Transverse colon (tissue), 4 donors: ENCODE measurements around the gene NBEA. TPM values are rescaled to one million over a fixed set of nuclear protein-coding genes. Genes with fewer than 3 reads are reported as not detected.
"Not testable (repeated sequence)": the region's sequence is repeated elsewhere in the genome, so short reads cannot be mapped to it uniquely, and the experiment has no call there.

Experiments
- DNase-seq: peaks from one replicate; pipeline ENCODE4 v3.0.0-alpha.2; 2019
- H3K27ac ChIP-seq, 4 donors: fragments of 200-600 bp; sonication (generic); 2 replicates each; pipeline ENCODE4 v1.5.1; 2016 to 2018; ENCODE audit warnings: inconsistent platforms in 4 of 4
- H3K27me3 ChIP-seq: fragments of 200-600 bp; sonication (generic); 2 replicates; pipeline ENCODE4 v1.5.1; 2017; ENCODE audit warnings: inconsistent platforms
- H3K36me3 ChIP-seq, 4 donors: fragments of 200-600 bp; sonication (generic); 2 replicates each; pipeline ENCODE4 v1.5.1; 2017 to 2019; ENCODE audit warnings: inconsistent platforms in 4 of 4
- H3K4me1 ChIP-seq, 4 donors: fragments of 200-600 bp; sonication (generic); 2 replicates each; pipeline ENCODE4 v1.5.1; 2017 to 2020; ENCODE audit warnings: inconsistent platforms in 4 of 4
- H3K4me3 ChIP-seq, 4 donors: fragments of 200-600 bp; sonication (generic); 1 replicate in 1 of 4; 2 replicates in 3 of 4; pipeline versions ENCODE4 v1.5.1 to v1.6.1; 2017 to 2019; ENCODE audit warnings: inconsistent platforms in 4 of 4
- H3K9me3 ChIP-seq, 2 donors: fragments of 200-600 bp; sonication (generic); 2 replicates each; pipeline ENCODE4 v1.5.1; 2017 to 2019; ENCODE audit warnings: inconsistent platforms in 2 of 2
- EP300 ChIP-seq: sonication (generic); formaldehyde crosslinking; IDR thresholded peaks from one replicate; pipeline ENCODE4 v1.6.1; 2017; ENCODE audit warnings: antibody characterized with exemption, low read depth
- POLR2A ChIP-seq: fragments of 450-650 bp; IDR thresholded peaks from one replicate; pipeline ENCODE4 v1.6.1; 2016; ENCODE audit warnings: antibody characterized with exemption, mild to moderate bottlenecking, moderate library complexity
- POLR2AphosphoS5 ChIP-seq, 3 donors: sonication (generic); formaldehyde crosslinking; IDR thresholded peaks; one replicate each; pipeline ENCODE4 v1.6.1; 2016; ENCODE audit warnings: antibody characterized with exemption in 3 of 3
- WGBS, 2 donors: methylation state at CpG; one replicate each; pipeline ENCODE4 v1.1.5; 2018; ENCODE audit warnings: low coverage in 1 of 2; 5-methylcytosine and 5-hydroxymethylcytosine counted together
- in situ Hi-C, 4 donors: fragments of 200-750 bp; cut with MboI; loops; one replicate each; pipeline versions ENCODE4 v1.15.0 to v1.15.1; 2017; ENCODE audit warnings: low sequenced_read_pairs in 3 of 4, low pct_ligation_motif_present in 1 of 4, low pct_unique_long_range_greater_than_20kb in 1 of 4
- intact Hi-C: fragments of 100-400 bp; cut with DNase I; formaldehyde crosslinking; loops from one replicate; pipeline ENCODE4 v1.15.1; 2023; ENCODE audit warnings: low total_unique reads
- total RNA-seq, 4 donors: library from RNA; depleted of rRNA; stranded (reverse); fragments of >200 nt; gene quantifications; one replicate each; pipeline ENCODE4 v1.1.0, GENCODE V29; 2016
- TF ChIP-seq, protein P1 (sequence below), 5 experiments: fragments of 200-600 bp in 3 of 5; fragments of 450-650 bp in 2 of 5; sonication (generic) in 3 of 5; IDR thresholded peaks; 1 replicate in 2 of 5; 2 replicates in 3 of 5; pipeline ENCODE4 v1.5.1; 2016 to 2017; ENCODE audit warnings: antibody characterized with exemption in 5 of 5, inconsistent platforms in 3 of 5, mild to moderate bottlenecking in 2 of 5, moderate library complexity in 1 of 5

Gene NBEA
- total RNA-seq, 4 donors from 2014 or later = 8.2 to 21.1 (median 12.5) TPM

DNA sequence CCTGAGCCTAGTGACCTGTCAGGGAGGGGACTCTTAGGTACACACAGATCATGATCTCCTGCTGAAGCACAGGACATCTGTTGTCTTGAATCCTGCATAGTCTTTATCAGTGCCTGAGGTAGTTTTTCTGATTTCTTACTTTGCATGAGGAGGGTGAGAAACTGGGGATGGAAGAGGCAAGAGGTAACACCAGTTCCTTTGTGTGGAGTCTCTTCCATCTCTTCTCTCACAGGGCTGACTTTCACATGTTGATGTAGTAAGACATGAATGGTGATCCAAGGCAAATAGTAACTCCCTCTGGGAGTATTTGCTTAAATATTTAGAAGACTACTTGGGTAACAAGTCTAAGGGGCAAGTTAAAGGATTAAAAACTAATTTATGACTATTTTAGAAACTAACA is 9.5 kb downstream of the NBEA start:
- no peak for DNase-seq
- H3K4me1 ChIP-seq = no peaks in the 10 kb centered on the region
- H3K9me3 ChIP-seq = no peaks in the 10 kb centered on the region
- no peak overlapping the region for H3K4me3 ChIP-seq
- no peaks in the 10 kb centered on the region for H3K36me3 ChIP-seq
- in situ Hi-C loops (no loop called here), intact Hi-C loops (no loop called here)
- H3K27ac ChIP-seq = no peak overlapping the region
- H3K27me3 ChIP-seq = no peaks in the 10 kb centered on the region
- TF ChIP-seq POLR2A (no peak), EP300 (no peak), POLR2AphosphoS5 (IDR thresholded peaks at IDR 0.05) (no peak)
- TF ChIP-seq, protein P1, sequence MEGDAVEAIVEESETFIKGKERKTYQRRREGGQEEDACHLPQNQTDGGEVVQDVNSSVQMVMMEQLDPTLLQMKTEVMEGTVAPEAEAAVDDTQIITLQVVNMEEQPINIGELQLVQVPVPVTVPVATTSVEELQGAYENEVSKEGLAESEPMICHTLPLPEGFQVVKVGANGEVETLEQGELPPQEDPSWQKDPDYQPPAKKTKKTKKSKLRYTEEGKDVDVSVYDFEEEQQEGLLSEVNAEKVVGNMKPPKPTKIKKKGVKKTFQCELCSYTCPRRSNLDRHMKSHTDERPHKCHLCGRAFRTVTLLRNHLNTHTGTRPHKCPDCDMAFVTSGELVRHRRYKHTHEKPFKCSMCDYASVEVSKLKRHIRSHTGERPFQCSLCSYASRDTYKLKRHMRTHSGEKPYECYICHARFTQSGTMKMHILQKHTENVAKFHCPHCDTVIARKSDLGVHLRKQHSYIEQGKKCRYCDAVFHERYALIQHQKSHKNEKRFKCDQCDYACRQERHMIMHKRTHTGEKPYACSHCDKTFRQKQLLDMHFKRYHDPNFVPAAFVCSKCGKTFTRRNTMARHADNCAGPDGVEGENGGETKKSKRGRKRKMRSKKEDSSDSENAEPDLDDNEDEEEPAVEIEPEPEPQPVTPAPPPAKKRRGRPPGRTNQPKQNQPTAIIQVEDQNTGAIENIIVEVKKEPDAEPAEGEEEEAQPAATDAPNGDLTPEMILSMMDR (IDR thresholded peaks at IDR 0.05) = no peak

GRCh38 chr13:34959489-34959888 is 17.4 kb downstream of the NBEA start:
- in situ Hi-C loops = no loop called here
- no peak for DNase-seq
- 77 to 93% methylated on average over 1 of the region's 1 CpG for WGBS, 2 donors

GRCh38 chr13:34964558-34964957 is 22.5 kb downstream of the NBEA start:
- Histone ChIP-seq H3K27ac (no peak overlapping the region), H3K9me3 (no peaks in the 10 kb centered on the region), H3K27me3 (no peaks in the 10 kb centered on the region), H3K4me1 (peaks cover 0 to 10% (median 2%) of the 10 kb centered on the region in 4 donors), H3K36me3 (no peaks in the 10 kb centered on the region), H3K4me3 (no peak overlapping the region)
- TF ChIP-seq POLR2AphosphoS5 (IDR thresholded peaks at IDR 0.05) = no peak
- TF ChIP-seq EP300 = no peak
- no peak for TF ChIP-seq POLR2A
- TF ChIP-seq, protein P1 (IDR thresholded peaks at IDR 0.05) = no peak
- intact Hi-C loops (no loop called here), in situ Hi-C loops (no loop called here)
- 88 to 93% methylated on average over 3 to 4 of the region's 4 CpGs for WGBS, 2 donors
- no peak for DNase-seq

More at GRCh38 chr13:34959489-34959888, 17.4 kb downstream of the NBEA start:
- Histone ChIP-seq H3K27me3 (no peaks in the 10 kb centered on the region), H3K36me3 (no peaks in the 10 kb centered on the region), H3K27ac (no peak overlapping the region), H3K9me3 (no peaks in the 10 kb centered on the region), H3K4me1 (no peaks in the 10 kb centered on the region), H3K4me3 (no peak overlapping the region)
- intact Hi-C loops = no loop called here
- TF ChIP-seq EP300 (no peak), POLR2A (no peak), POLR2AphosphoS5 (IDR thresholded peaks at IDR 0.05) (no peak)
- TF ChIP-seq, protein P1 (IDR thresholded peaks at IDR 0.05) = no peak

DNA sequence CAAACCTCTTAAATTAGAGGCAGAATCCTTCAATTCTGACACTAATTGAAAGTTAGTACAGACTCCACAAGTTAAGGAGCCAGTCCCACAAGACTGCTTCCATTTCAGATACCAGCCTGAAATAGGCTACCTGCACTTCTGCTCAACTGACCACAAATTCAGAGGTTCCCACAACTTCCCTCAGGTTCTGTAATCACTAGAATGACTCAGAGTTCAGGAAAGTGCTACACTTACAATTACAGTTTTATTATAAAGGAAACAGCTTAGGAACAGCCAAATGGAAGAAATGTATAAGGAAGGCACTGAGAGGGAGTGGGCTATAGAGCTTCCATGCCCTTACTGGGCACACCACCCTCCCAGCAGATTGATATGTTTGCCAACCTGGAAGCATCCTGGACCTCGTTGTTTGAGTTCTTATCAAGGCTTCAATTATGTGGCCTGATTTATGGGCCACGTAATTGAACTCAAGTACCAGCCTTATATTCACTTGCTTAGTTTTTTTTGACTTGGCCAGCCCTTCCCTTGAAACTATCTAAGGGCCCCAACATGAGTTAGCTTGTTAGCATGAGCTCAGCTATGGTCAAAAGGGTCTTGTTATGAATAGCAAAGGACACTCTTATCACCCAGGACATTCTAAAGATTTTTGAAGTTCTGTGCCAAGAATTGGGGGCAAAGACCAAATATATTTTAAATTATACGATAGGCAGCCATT is 25.9 kb downstream of the NBEA start:
- H3K4me3 ChIP-seq = no peak overlapping the region

GRCh38 chr13:34969539-34969938 is 27.5 kb downstream of the NBEA start:
- H3K4me1 ChIP-seq, DNase-seq, H3K27ac ChIP-seq, H3K27me3 ChIP-seq, intact Hi-C loops, H3K36me3 ChIP-seq, H3K4me3 ChIP-seq, in situ Hi-C loops: not testable (repeated sequence)
- H3K9me3 ChIP-seq = peaks cover 8 to 11% of the 10 kb centered on the region in 2 donors
- WGBS, 2 donors = 83 to 89% methylated on average over 2 of the region's 2 CpGs

More for the DNA sequence above, 25.9 kb downstream of the NBEA start:
- no peak overlapping the region for H3K27ac ChIP-seq
- intact Hi-C loops = no loop called here
- in situ Hi-C loops = no loop called here
- H3K4me1 ChIP-seq = peaks cover 0 to 10% (median 2%) of the 10 kb centered on the region in 4 donors
- H3K36me3 ChIP-seq = no peaks in the 10 kb centered on the region
- peaks cover 8 to 11% of the 10 kb centered on the region in 2 donors for H3K9me3 ChIP-seq
- H3K27me3 ChIP-seq = no peaks in the 10 kb centered on the region
- no peak for DNase-seq
- 19 to 39% methylated on average over 3 of the region's 3 CpGs for WGBS, 2 donors
- TF ChIP-seq POLR2A (no peak), EP300 (no peak), POLR2AphosphoS5 (IDR thresholded peaks at IDR 0.05) (no peak)
- TF ChIP-seq, protein P1 (IDR thresholded peaks at IDR 0.05) = no peak
